Measurements from ENCODE around the gene LEMD2.

LEMD2 gene

GRCh38 chr6:33824461-33825154 lies 35.7 kb upstream of the LEMD2 start:
- TF ChIP-seq CTCF (IDR thresholded peaks at IDR 0.05; ENCODE audit: insufficient read depth, low read length, poor library complexity, severe bottlenecking): no peak
- no peak for DNase-seq (ENCODE audit: extremely low read depth, insufficient read length)
- H3K27me3 ChIP-seq (replicated peaks; ENCODE audit: control insufficient read depth, insufficient read depth, low read length): no peaks in the 10 kb centered on the region; the same call in 1 of the 2 replicates
- no peak overlapping the region for H3K4me3 ChIP-seq (replicated peaks; ENCODE audit: low read depth, low read length)
- H3K36me3 ChIP-seq (ENCODE audit: control insufficient read depth, insufficient read depth, low read length): no peaks in the 10 kb centered on the region

GRCh38 chr6:33823806-33824205 lies 34.9 kb upstream of the LEMD2 start:
- no peaks in the 10 kb centered on the region; the same call in 1 of the 2 replicates for H3K27me3 ChIP-seq (replicated peaks; ENCODE audit: control insufficient read depth, insufficient read depth, low read length)
- DNase-seq (ENCODE audit: extremely low read depth, insufficient read length): no peak
- TF ChIP-seq CTCF (IDR thresholded peaks at IDR 0.05; ENCODE audit: insufficient read depth, low read length, poor library complexity, severe bottlenecking): no peak
- H3K36me3 ChIP-seq (ENCODE audit: control insufficient read depth, insufficient read depth, low read length): no peaks in the 10 kb centered on the region
- H3K4me3 ChIP-seq (replicated peaks; ENCODE audit: low read depth, low read length): no peak overlapping the region

- no peak overlapping the region for H3K4me3 ChIP-seq (replicated peaks; ENCODE audit: low read depth, low read length)
- H3K27me3 ChIP-seq (replicated peaks; ENCODE audit: control insufficient read depth, insufficient read depth, low read length): no peaks in the 10 kb centered on the region; the same call in 1 of the 2 replicates
- no peak for DNase-seq (ENCODE audit: extremely low read depth, insufficient read length)
- no peaks in the 10 kb centered on the region for H3K36me3 ChIP-seq (ENCODE audit: control insufficient read depth, insufficient read depth, low read length)
- TF ChIP-seq CTCF (IDR thresholded peaks at IDR 0.05; ENCODE audit: insufficient read depth, low read length, poor library complexity, severe bottlenecking): no peak
These were observed 33.9 kb upstream of the LEMD2 start for GRCh38 chr6:33822575-33823395.

GRCh38 chr6:33820784-33821520 lies 32.0 kb upstream of the LEMD2 start:
- H3K36me3 ChIP-seq (ENCODE audit: control insufficient read depth, insufficient read depth, low read length): no peaks in the 10 kb centered on the region
- H3K27me3 ChIP-seq (replicated peaks; ENCODE audit: control insufficient read depth, insufficient read depth, low read length): no peaks in the 10 kb centered on the region; the same call in 1 of the 2 replicates
- DNase-seq (ENCODE audit: extremely low read depth, insufficient read length): no peak
- H3K4me3 ChIP-seq (replicated peaks; ENCODE audit: low read depth, low read length): no peak overlapping the region
- no peak for TF ChIP-seq CTCF (IDR thresholded peaks at IDR 0.05; ENCODE audit: insufficient read depth, low read length, poor library complexity, severe bottlenecking)

- H3K36me3 ChIP-seq (ENCODE audit: control insufficient read depth, insufficient read depth, low read length): no peaks in the 10 kb centered on the region
- no peak for DNase-seq (ENCODE audit: extremely low read depth, insufficient read length)
- no peaks in the 10 kb centered on the region; the same call in 1 of the 2 replicates for H3K27me3 ChIP-seq (replicated peaks; ENCODE audit: control insufficient read depth, insufficient read depth, low read length)
- TF ChIP-seq CTCF (IDR thresholded peaks at IDR 0.05; ENCODE audit: insufficient read depth, low read length, poor library complexity, severe bottlenecking): no peak
- H3K4me3 ChIP-seq (replicated peaks; ENCODE audit: low read depth, low read length): no peak overlapping the region
These were observed 31.3 kb upstream of the LEMD2 start for GRCh38 chr6:33820243-33820642.

Data from GM06990 (cell line).